Right lobe of liver (tissue), 6 donors: ENCODE results near the gene S100A10. TPM values are rescaled to one million over a fixed set of nuclear protein-coding genes. Genes with fewer than 3 reads are reported as not detected.

ENCODE experiments used
- ATAC-seq, 4 donors: fragments of 200-7000 bp; cut with Tn5 transposase; one replicate each; pipeline ENCODE4 v1.9.1; 2020; ENCODE audit warnings: mild to moderate bottlenecking in 4 of 4, moderate library complexity in 4 of 4
- DNase-seq, 3 donors: peaks; one replicate each; pipeline ENCODE4 v3.0.0-alpha.2; 2020
- H3K27ac ChIP-seq, 3 donors: fragments of 200-600 bp; one replicate each; pipeline ENCODE4 v1.8.0; 2022
- H3K27me3 ChIP-seq, 2 donors: fragments of 200-600 bp; one replicate each; pipeline ENCODE4 v1.8.0; 2022
- H3K36me3 ChIP-seq, 4 donors: fragments of 200-600 bp; sonication (generic) in 1 of 4; one replicate each; pipeline versions ENCODE4 v1.5.1 to v1.8.0; 2017 to 2022; ENCODE audit warnings: control low read depth in 1 of 4
- H3K4me1 ChIP-seq, 4 donors: fragments of 200-600 bp; sonication (generic) in 1 of 4; one replicate each; pipeline versions ENCODE4 v1.5.1 to v1.8.0; 2017 to 2022; ENCODE audit warnings: control low read depth in 1 of 4
- H3K4me3 ChIP-seq, 3 donors: fragments of 200-600 bp; one replicate each; pipeline ENCODE4 v1.8.0; 2022
- H3K9me3 ChIP-seq, 4 donors: fragments of 200-600 bp; sonication (generic) in 1 of 4; one replicate each; pipeline versions ENCODE4 v1.5.1 to v1.8.0; 2017 to 2022; ENCODE audit warnings: control low read depth in 1 of 4
- POLR2A ChIP-seq: fragments of 450-650 bp; IDR thresholded peaks from one replicate; pipeline ENCODE4 v1.6.1; 2017; ENCODE audit warnings: antibody characterized with exemption, mild to moderate bottlenecking
- WGBS: methylation state at CpG from one replicate; pipeline ENCODE4 v1.1.6; 2018; ENCODE audit warnings: low coverage, low lambda C conversion rate; ENCODE audit not compliant: insufficient coverage; ENCODE audit errors: missing lambda C conversion rate; 5-methylcytosine and 5-hydroxymethylcytosine counted together
- intact Hi-C, 2 donors: fragments of 100-400 bp; cut with DNase I; formaldehyde crosslinking; loops; one replicate each; pipeline versions ENCODE4 v1.11.2 to v1.14.1; 2022
- total RNA-seq, 6 experiments: library from RNA; depleted of rRNA in 2 of 6; stranded (reverse); fragments of >200 nt in 2 of 6; fragmentation: NEBNext Ultra II Directional in 3 of 6; extraction: Animal tissue kit (Norgen Biotek cat#: 25700) in 3 of 6; gene quantifications; one replicate each; pipeline versions ENCODE4 v1.1.0 to v1.2.4, GENCODE V29; 2016 to 2023
- TF ChIP-seq, protein P1 (sequence below), 4 donors: fragments of 200-600 bp in 3 of 4; fragments of 450-650 bp in 1 of 4; IDR thresholded peaks; one replicate each; pipeline versions ENCODE4 v1.5.1 to v1.8.0; 2016 to 2022; ENCODE audit warnings: antibody characterized with exemption in 4 of 4, mild to moderate bottlenecking in 2 of 4
- donor health status: DM: no; HTN: yes; CAD: no.
- donor health status: DM: no; HTN: no; CAD: no.
- donor health status: DM: no; HTN: no; CAD: no.
- donor health status: DM: no; HTN: yes; CAD: no.
- donor health status: DM: no; HTN: yes; CAD: no.

Gene S100A10
- total RNA-seq, 6 experiments from 2014 or later: 48.5 to 192 (median 61.7) TPM

DNA sequence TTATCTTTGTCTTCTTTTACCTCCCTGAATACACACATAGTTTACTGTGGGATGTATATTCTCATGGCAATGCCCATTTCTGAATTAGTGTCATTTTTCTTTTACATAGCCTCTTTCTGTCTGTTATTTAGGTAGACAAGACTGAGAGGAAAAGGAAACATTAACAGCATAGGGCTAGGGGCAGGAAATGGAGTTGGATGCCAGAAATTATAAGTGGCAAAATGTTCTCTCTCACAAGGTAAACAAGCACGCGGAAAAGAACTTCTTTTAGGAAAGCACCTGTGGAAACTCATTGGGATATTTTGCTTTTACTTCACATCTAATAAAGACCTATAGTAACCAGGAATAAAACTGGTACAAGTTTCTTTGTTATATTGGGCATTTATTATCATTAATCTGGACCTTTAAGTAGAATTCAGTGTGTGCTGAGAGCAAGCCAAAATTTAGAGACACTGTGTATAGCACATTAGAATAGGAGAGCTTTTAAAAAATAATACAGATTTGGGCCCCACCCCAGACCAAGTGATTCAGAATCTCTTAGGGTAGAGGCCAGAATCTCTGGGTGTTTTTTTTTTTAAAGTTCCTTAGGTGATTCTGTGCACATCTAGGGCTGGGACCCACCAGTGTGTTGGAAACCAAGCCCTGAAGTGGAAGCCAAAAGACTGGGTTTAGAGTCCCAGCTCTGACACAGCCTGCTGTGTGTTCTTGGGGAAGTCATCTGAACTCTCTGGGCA lies 32.7 kb downstream of the S100A10 start:
- Histone ChIP-seq H3K4me3 (no peak overlapping the region), H3K9me3 (no peaks in the 10 kb centered on the region), H3K27ac (no peak overlapping the region), H3K4me1 (peaks cover 0 to 22% (median 3%) of the 10 kb centered on the region in 4 donors), H3K36me3 (no peaks in the 10 kb centered on the region), H3K27me3 (no peaks in the 10 kb centered on the region)
- TF ChIP-seq, protein P1, sequence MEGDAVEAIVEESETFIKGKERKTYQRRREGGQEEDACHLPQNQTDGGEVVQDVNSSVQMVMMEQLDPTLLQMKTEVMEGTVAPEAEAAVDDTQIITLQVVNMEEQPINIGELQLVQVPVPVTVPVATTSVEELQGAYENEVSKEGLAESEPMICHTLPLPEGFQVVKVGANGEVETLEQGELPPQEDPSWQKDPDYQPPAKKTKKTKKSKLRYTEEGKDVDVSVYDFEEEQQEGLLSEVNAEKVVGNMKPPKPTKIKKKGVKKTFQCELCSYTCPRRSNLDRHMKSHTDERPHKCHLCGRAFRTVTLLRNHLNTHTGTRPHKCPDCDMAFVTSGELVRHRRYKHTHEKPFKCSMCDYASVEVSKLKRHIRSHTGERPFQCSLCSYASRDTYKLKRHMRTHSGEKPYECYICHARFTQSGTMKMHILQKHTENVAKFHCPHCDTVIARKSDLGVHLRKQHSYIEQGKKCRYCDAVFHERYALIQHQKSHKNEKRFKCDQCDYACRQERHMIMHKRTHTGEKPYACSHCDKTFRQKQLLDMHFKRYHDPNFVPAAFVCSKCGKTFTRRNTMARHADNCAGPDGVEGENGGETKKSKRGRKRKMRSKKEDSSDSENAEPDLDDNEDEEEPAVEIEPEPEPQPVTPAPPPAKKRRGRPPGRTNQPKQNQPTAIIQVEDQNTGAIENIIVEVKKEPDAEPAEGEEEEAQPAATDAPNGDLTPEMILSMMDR (IDR thresholded peaks at IDR 0.05): no peak
- TF ChIP-seq POLR2A: no peak
- DNase-seq (no peak), ATAC-seq (peak in 2 of 4 donors; percentile 32 to 71)
- WGBS: 12% methylated on average over 2 of the region's 2 CpGs
- intact Hi-C loops: no loop called here

DNA sequence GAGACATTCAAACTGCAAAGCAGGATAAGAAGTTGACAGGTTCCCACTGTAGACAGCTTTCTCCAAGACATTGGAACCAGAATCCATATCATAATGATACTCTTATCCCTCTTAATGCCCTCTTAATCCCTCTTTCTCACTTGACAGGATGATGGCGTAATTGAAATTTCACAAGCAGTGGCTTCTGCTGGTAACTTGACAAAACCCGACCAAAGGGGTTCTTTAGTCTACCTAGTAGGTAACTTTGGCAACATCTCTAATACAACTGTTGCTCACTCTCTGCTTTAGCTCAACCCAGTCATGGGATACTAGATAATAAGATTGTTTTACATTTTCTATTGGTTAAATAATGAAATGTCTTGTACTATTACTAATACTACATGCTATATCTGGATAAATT lies 34.7 kb downstream of the S100A10 start:
- H3K9me3 ChIP-seq: no peaks in the 10 kb centered on the region
- intact Hi-C loops: no loop called here
- no peak overlapping the region for H3K4me3 ChIP-seq
- no peaks in the 10 kb centered on the region for H3K36me3 ChIP-seq
- H3K4me1 ChIP-seq: peaks cover 0 to 22% (median 3%) of the 10 kb centered on the region in 4 donors
- WGBS: 36% methylated on average over 2 of the region's 2 CpGs
- TF ChIP-seq, protein P1 (IDR thresholded peaks at IDR 0.05): no peak
- TF ChIP-seq POLR2A: no peak
- ATAC-seq: no peak
- H3K27me3 ChIP-seq: no peaks in the 10 kb centered on the region
- no peak for DNase-seq
- no peak overlapping the region for H3K27ac ChIP-seq

DNA sequence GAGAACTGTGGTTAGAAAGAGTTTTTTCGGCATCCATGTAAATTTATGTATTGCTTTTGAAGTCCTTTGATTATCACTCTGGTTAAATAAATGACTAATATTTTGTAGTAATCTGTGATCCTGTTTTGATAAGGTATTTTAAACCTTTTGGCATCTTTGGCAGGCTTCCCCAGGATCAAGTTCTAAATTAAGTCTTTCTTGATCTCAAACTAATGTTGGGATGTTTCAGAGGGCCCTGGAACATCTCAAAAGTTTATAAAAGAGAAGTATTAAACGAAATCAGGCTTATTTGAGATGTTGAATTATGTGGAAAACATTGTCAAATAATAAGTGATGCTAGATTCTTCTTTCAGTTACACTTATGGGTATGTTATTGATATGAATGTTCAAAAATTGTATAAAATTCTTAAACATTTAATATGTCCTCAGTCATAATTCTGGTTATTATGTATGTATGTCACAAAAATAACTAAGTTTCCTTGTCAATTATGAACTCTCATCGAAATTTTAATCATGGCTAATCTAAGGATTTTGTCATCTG lies 36.6 kb downstream of the S100A10 start:
- TF ChIP-seq, protein P1 (IDR thresholded peaks at IDR 0.05): no peak
- no peak for TF ChIP-seq POLR2A
- intact Hi-C loops: no loop called here
- no peak for DNase-seq
- H3K36me3 ChIP-seq: no peaks in the 10 kb centered on the region
- no peaks in the 10 kb centered on the region for H3K9me3 ChIP-seq
- no peak overlapping the region for H3K27ac ChIP-seq
- no peak overlapping the region for H3K4me3 ChIP-seq
- 78% methylated on average over 3 of the region's 3 CpGs for WGBS
- no peaks in the 10 kb centered on the region for H3K27me3 ChIP-seq
- peaks cover 0 to 21% (median 3%) of the 10 kb centered on the region in 4 donors for H3K4me1 ChIP-seq
- no peak for ATAC-seq

DNA sequence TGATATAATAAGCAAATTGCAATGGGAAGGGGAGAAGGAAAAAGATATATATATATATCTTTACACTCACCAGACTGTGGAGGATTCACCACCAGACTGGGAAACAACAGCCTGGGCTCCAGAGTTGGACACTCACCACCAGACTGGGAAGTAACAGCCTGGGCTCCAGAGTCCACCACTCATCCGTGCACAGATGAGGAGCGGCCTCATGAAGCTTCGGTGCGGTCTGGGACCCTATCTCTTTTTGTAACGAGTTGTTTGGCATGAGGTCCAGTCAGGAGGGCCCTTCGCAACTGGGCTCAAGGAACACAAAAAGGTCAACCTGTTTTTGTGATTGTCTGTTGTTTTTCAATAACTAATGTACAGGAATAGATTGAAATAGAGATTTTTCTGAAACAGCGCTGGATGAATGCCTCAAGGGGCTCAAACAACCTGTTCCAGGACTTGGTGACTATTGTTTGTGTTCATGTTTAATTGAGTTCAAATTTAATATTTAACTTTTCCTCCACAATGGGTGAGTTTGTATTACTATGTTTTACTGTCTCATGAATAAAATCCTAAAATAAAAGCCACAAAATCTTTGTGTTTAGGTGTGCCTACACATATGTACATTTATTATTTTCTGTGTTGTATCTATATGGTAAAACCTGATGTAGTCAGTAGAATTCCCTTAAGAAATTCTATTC lies 40.1 kb downstream of the S100A10 start:
- Histone ChIP-seq H3K4me1 (peaks cover 0 to 5% (median 0%) of the 10 kb centered on the region in 4 donors), H3K4me3 (peak overlapping the region in 2 of 3 donors; percentile 2 to 9), H3K36me3 (no peaks in the 10 kb centered on the region), H3K27me3 (no peaks in the 10 kb centered on the region), H3K9me3 (no peaks in the 10 kb centered on the region), H3K27ac (peak overlapping the region; percentile 8 to 21 (median 19))
- 28% methylated on average over 5 of the region's 7 CpGs for WGBS
- no peak for DNase-seq
- TF ChIP-seq, protein P1 (IDR thresholded peaks at IDR 0.05): no peak
- peak; percentile 25 for TF ChIP-seq POLR2A
- intact Hi-C loops: no loop called here
- ATAC-seq: peak in 3 of 4 donors; percentile 74 to 86 (median 81)
